Fibroblast of lung (primary cell): ENCODE data around the gene DNAI7. TPM values are rescaled to one million over a fixed set of nuclear protein-coding genes. Genes with fewer than 3 reads are reported as not detected.

Source experiments
- DNase-seq, 2 donors: peaks; one replicate each; pipeline versions ENCODE4 v3.0.0 to v3.0.0-alpha.2; 2010; ENCODE audit warnings: low read depth in 2 of 2
- H2AFZ ChIP-seq: 2 replicates; pipeline ENCODE4 v1.5.1; 2012; ENCODE audit warnings: low read length, control low read depth, inconsistent platforms
- H3K27ac ChIP-seq: 2 replicates; pipeline ENCODE4 v1.5.1; 2011; ENCODE audit warnings: low read length, control low read depth; ENCODE audit not compliant: insufficient read depth
- H3K27me3 ChIP-seq: 2 replicates; pipeline ENCODE4 v1.5.1; 2011; ENCODE audit warnings: mild to moderate bottlenecking, low read length; ENCODE audit not compliant: control insufficient read depth, insufficient read depth
- H3K36me3 ChIP-seq: 2 replicates; pipeline ENCODE4 v1.5.1; 2011; ENCODE audit warnings: low read length; ENCODE audit not compliant: control insufficient read depth, insufficient read depth
- H3K4me1 ChIP-seq: 2 replicates; pipeline ENCODE4 v1.5.1; 2011; ENCODE audit warnings: low read length; ENCODE audit not compliant: control insufficient read depth, insufficient read depth; ENCODE audit errors: extremely low read depth
- H3K4me2 ChIP-seq: 2 replicates; pipeline ENCODE4 v1.5.1; 2011; ENCODE audit warnings: low read length, control low read depth; ENCODE audit not compliant: insufficient read depth; ENCODE audit errors: extremely low read depth
- H3K4me3 ChIP-seq, 4 experiments: fragments of 200-600 bp in 1 of 4; sonication (generic) in 1 of 4; replicated peaks in 1 of 4; 2 replicates each; pipeline ENCODE4 v1.5.1; 2011 to 2016; ENCODE audit warnings: low read length in 4 of 4, low read depth in 3 of 4, mild to moderate bottlenecking in 3 of 4, control low read depth in 2 of 4, inconsistent platforms in 1 of 4, mixed read lengths in 1 of 4; ENCODE audit not compliant: insufficient read depth in 1 of 4; ENCODE audit errors: control extremely low read depth in 1 of 4
- H3K79me2 ChIP-seq: 2 replicates; pipeline ENCODE4 v1.5.1; 2012; ENCODE audit warnings: mild to moderate bottlenecking, low read length, inconsistent platforms; ENCODE audit not compliant: control insufficient read depth, insufficient read depth
- H3K9ac ChIP-seq: 2 replicates; pipeline ENCODE4 v1.5.1; 2011; ENCODE audit warnings: mild to moderate bottlenecking, low read length, control low read depth; ENCODE audit not compliant: insufficient read depth
- H3K9me3 ChIP-seq: 2 replicates; pipeline ENCODE4 v1.5.1; 2012; ENCODE audit warnings: low read depth, low read length; ENCODE audit not compliant: control insufficient read depth, insufficient read depth
- H4K20me1 ChIP-seq: 2 replicates; pipeline ENCODE4 v1.5.1; 2011; ENCODE audit warnings: low read length; ENCODE audit not compliant: control insufficient read depth, insufficient read depth; ENCODE audit errors: extremely low read depth
- EZH2 ChIP-seq: IDR thresholded peaks from 2 replicates; pipeline ENCODE4 v1.5.1; 2012; ENCODE audit warnings: low read length, control low read depth, mild to moderate bottlenecking; ENCODE audit errors: missing control alignments
- polyA plus RNA-seq, 2 donors: library from polyadenylated mRNA; depleted of rRNA in 1 of 2; stranded (reverse) in 1 of 2; unstranded in 1 of 2; fragments of >200 nt; gene quantifications; 2 replicates each; pipeline ENCODE4 v1.2.1, GENCODE V29; 2011 to 2012; ENCODE audit warnings: missing spikeins in 1 of 2
- total RNA-seq: library from RNA; depleted of rRNA; stranded (reverse); fragments of >200 nt; gene quantifications from 2 replicates; pipeline ENCODE4 v1.2.1, GENCODE V29; 2014
- TF ChIP-seq, protein P1 (sequence below), 2 donors: IDR thresholded peaks in 1 of 2; conservative IDR thresholded peaks in 1 of 2; 1 replicate in 1 of 2; 2 replicates in 1 of 2; pipeline ENCODE4 v1.5.1; 2011 to 2012; ENCODE audit warnings: low read length in 2 of 2, control low read depth in 1 of 2, inconsistent platforms in 1 of 2, low read depth in 1 of 2, mild to moderate bottlenecking in 1 of 2

Gene DNAI7
- total and polyA plus RNA-seq, 2 donors (not counting 1 experiment from before 2014, with no cell fraction given) = 0.17 to 0.23 TPM

DNA sequence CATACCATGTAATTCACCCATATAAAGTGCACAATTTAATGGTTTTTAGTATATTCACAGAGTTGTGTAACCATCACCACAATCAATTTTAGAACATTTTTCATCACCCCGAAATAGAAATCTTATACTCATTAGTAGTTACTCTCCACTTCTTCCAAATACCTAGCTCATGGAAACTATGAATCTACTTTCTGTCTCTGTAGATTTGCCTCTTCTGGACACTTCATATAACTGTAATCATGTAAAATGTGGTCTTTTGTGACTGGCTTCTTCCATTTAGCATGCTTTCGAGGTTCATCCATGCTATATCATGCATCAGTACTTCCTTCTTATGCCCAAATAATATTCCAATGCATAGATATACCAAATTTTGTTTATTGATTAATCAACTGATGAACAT lies 10.8 kb downstream of the DNAI7 start:
- Histone ChIP-seq H3K9me3 (no peaks in the 10 kb centered on the region), H3K36me3 (no peaks in the 10 kb centered on the region), H3K27me3 (no peaks in the 10 kb centered on the region), H4K20me1 (no peaks in the 10 kb centered on the region), H3K27ac (no peak overlapping the region), H3K9ac (no peak overlapping the region), H2AFZ (no peak overlapping the region), H3K4me3 (no peak overlapping the region), H3K4me2 (no peak overlapping the region), H3K4me1 (peaks cover 6% of the 10 kb centered on the region), H3K79me2 (no peaks in the 10 kb centered on the region)
- TF ChIP-seq EZH2 = no peak
- TF ChIP-seq, protein P1, sequence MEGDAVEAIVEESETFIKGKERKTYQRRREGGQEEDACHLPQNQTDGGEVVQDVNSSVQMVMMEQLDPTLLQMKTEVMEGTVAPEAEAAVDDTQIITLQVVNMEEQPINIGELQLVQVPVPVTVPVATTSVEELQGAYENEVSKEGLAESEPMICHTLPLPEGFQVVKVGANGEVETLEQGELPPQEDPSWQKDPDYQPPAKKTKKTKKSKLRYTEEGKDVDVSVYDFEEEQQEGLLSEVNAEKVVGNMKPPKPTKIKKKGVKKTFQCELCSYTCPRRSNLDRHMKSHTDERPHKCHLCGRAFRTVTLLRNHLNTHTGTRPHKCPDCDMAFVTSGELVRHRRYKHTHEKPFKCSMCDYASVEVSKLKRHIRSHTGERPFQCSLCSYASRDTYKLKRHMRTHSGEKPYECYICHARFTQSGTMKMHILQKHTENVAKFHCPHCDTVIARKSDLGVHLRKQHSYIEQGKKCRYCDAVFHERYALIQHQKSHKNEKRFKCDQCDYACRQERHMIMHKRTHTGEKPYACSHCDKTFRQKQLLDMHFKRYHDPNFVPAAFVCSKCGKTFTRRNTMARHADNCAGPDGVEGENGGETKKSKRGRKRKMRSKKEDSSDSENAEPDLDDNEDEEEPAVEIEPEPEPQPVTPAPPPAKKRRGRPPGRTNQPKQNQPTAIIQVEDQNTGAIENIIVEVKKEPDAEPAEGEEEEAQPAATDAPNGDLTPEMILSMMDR (conservative IDR thresholded peaks at IDR 0.05 in 1 of 2, IDR thresholded peaks at IDR 0.05 in 1 of 2; ENCODE audit: low read depth in 1 of 2, low read length in 2 of 2) = no peak
- no peak for DNase-seq

DNA sequence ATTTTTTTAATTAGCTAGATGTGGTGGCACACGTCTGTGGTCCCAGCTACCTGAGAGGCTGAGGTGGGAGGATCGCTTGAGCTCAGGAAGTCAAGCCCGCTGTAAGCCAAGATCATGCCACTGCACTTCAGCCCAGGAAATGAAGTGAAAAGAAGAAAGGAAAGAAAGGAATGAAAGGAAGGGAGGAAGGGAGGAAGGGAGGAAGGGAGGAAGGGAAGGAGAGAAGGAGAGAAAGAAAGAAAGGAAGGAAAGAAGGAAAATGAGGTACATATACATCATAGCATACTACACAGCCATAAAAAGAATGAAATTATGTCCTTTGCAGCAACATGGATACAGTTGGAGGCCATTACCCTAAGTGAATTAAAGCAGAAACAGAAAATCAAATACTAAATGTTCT lies 12.2 kb downstream of the DNAI7 start:
- DNase-seq = no peak
- Histone ChIP-seq H2AFZ (no peak overlapping the region), H4K20me1 (no peaks in the 10 kb centered on the region), H3K9me3 (no peaks in the 10 kb centered on the region), H3K27me3 (no peaks in the 10 kb centered on the region), H3K79me2 (no peaks in the 10 kb centered on the region), H3K4me3 (no peak overlapping the region), H3K4me2 (no peak overlapping the region), H3K27ac (no peak overlapping the region), H3K36me3 (no peaks in the 10 kb centered on the region), H3K9ac (no peak overlapping the region), H3K4me1 (no peaks in the 10 kb centered on the region)
- no peak for TF ChIP-seq EZH2
- TF ChIP-seq, protein P1 (conservative IDR thresholded peaks at IDR 0.05 in 1 of 2, IDR thresholded peaks at IDR 0.05 in 1 of 2; ENCODE audit: low read depth in 1 of 2, low read length in 2 of 2) = no peak

- Histone ChIP-seq H3K9ac (no peak overlapping the region), H4K20me1 (no peaks in the 10 kb centered on the region), H3K4me3 (no peak overlapping the region), H3K79me2 (no peaks in the 10 kb centered on the region), H3K27ac (no peak overlapping the region), H2AFZ (no peak overlapping the region), H3K9me3 (no peaks in the 10 kb centered on the region), H3K4me1 (no peaks in the 10 kb centered on the region), H3K36me3 (no peaks in the 10 kb centered on the region), H3K27me3 (peaks cover 4% of the 10 kb centered on the region), H3K4me2 (no peak overlapping the region)
- DNase-seq = no peak
- no peak for TF ChIP-seq EZH2
- TF ChIP-seq, protein P1 (conservative IDR thresholded peaks at IDR 0.05 in 1 of 2, IDR thresholded peaks at IDR 0.05 in 1 of 2; ENCODE audit: low read depth in 1 of 2, low read length in 2 of 2) = no peak
These were observed 32.1 kb downstream of the DNAI7 start for GRCh38 chr12:25162866-25163265.
